Activated T-helper 1 cell treated with anti-CD3 and anti-CD28 coated beads, Interleukin-2, amount 50 U/mL, for 16 hours (primary cell): ENCODE results near the gene PKP3.
A peak's percentile ranks its signal among the peaks of the same experiment; 100 is the strongest.

Experiments used
- DNase-seq, 2 donors: peaks; one replicate each; pipeline ENCODE4 v3.0.0-alpha.2; 2020; ENCODE audit warnings: low read depth in 1 of 2, low spot score in 1 of 2

The PKP3 gene

DNA sequence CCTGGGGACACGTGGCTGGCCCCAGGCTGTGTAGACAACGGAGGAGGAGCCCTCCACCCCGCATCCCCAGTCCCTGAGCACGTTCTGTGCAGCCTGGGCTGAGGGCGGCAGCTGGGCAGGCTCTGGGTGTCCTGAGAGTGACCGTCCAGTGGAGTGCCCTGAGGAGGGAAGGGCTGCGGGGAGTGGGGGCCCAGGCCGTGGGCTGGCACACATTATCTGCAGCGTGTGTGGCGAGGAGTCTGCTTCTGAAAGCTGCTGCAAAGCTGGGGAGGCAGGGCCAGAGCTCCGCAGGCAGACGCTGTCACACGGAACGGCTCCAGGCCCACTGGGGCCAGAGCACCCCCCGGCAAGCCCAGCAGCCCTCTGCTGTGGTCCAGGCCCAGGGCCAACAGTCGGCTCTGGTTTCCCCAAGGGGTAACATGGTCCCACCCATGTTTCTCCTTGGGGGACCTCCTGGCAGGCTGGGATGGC is 48.6 kb downstream of the PKP3 start:
- DNase-seq: no peak

DNA sequence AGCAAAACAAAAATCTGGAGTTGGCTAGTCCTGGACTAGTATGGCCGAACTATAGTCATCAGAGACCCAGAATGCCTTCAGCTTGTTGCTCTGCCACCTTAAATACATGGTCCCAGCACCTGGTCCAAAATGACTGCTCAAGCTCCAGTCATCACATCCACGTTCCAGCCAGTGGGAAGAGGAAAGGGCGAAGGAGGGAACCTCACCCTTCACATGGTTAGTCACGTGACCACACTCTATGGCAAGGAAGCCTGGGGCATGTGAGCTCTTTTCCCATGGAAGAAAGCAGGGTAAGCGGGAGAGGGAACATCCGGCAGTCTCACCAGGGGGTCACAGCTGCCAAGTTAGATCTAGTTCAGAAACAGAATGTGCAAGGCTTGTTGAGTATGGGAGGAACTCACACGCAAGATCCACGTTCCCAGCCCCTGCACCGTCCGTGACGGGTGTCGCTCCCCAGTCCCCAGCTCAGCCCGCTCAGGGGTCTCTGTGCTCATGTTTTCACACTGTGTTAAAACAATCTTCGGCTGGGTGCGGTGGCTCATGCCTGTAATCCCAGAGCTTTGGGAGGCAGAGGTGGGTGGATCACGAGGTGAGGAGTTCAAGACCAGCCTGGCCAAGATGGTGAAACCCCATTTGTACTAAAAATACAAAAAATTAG is 49.7 kb downstream of the PKP3 start:
- no peak for DNase-seq

DNA sequence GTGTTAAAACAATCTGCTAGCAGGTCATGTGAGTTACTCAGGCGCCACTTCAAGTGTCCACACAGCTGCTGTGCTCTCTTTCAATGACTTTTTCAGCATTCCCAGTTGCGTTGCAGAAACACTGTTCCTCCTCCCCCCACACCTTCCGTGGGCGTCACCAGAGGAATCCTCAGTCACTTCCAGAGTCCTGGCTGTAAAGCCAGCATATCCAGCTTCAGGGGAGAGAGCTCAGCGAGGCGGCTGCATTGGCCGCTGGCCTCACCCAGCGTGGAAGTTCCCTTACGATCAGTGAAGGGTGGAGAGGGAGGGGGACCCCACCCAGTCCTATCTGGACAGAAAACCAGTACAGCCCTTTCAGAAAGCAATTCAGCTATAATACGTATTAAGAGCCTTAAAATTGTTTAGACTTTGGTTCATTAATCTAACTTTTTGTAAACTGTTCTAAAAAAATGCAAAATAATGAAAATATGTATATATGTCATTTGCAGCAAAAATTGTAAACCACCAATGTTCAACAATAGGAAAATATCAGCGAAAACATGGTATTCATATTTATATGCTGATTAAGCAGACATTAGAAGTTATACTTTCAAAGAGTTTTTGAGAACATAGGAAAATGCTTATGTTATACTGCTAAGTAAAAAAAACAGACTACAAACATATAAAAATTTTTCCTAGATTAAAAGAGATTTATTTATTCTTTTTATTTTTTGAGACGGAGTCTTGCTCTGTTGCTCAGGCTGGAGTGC is 50.6 kb downstream of the PKP3 start:
- DNase-seq: no peak

DNA sequence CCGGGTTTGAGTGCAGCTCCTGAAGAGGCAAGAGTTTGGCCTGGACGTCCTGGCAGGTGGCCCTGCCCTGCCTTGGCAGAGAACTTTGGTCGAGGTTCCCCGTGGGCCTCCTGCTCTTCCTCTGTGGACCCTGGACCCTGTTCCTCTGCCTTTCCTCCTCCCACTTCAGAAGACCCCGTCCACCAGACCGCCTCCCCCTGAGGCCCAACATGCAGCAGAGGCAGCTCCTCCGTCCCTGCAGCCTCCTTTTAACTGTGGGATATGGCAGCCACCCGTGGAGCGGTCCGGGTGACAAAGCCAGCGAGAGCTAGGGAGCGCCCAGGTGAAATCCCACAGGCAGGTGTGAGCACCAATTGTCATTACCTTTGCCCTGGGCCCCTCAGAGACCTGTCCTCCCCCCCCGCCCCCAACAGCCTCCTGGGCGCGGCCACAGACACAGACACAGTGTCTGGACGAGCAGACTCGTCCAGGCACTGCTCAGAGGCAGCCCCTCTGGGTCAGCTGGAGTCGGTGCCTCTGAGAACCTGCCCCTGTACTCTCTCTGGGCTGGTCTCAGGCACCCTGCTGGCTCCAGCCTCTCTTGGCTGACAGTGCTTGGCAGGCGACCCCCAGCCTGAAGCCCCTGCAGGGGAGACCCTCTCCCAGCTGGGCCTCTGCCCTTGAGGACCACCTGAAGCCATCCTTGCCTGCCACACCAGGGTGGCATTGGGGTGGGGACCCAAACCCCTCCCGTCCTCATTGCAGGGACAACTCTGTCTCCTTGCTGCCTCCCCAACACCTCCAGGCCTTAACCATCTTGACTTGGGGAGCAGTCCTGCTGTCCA is 52.0 kb downstream of the PKP3 start:
- DNase-seq: no peak

DNA sequence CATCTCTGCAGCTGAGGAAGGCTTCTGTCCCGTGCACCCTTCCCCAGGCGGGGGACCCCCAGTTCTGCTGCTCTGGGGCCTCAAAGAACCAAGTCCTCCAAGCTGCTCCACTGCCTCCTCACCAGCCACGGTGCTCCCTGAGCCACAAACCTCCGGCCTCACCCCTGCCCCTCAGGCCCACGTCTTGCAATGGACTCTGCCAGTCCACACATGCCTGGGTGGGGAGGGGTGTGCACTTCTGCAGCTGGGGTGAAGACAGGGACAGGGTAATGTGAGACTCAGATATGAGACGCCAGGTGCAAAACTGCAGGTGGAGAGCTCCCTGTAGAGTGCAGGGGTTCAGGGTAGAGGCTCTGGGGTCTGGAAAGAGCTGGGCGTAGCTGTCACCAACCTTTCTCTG is 52.9 kb downstream of the PKP3 start:
- DNase-seq: no peak

DNA sequence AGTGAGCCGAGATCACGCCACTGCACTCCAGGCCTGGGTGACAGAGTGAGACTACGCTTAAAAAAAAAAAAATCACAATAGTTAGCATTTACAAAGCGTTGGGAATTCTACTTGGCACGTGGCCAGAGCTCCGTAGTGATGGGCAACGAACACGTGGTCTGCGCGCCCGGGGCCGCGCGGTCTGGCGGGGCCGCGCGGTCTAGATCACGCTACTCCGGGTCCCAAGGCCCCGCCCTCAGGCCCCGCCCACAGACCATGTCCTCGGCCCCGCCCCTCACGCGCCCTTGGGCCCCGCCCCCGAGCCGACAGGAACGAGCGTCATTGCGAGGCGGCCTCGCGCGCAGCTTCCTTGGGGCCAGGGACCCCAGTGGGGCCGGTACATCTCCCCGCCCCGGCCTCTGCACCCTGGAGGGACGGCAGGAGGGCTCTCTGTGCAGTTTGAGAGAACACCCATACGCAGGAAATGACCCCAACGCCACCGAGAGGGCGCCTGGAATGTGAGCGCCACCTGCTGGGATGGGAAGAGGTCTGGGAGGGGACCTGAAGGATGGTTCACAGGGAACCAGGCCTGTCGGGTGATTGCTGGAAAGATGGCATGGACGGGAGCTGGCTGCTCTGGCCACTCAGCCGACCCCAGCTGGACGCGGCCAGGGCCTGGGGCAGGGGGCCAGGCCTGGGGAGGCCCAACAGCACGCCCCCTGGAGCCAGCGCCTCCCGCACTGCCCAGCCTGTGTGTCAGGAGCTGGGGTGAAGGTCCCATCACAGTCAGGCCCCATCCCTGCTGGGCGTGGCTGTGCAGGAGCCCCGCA is 54.1 kb downstream of the PKP3 start:
- DNase-seq: peak; percentile 88 to 91

DNA sequence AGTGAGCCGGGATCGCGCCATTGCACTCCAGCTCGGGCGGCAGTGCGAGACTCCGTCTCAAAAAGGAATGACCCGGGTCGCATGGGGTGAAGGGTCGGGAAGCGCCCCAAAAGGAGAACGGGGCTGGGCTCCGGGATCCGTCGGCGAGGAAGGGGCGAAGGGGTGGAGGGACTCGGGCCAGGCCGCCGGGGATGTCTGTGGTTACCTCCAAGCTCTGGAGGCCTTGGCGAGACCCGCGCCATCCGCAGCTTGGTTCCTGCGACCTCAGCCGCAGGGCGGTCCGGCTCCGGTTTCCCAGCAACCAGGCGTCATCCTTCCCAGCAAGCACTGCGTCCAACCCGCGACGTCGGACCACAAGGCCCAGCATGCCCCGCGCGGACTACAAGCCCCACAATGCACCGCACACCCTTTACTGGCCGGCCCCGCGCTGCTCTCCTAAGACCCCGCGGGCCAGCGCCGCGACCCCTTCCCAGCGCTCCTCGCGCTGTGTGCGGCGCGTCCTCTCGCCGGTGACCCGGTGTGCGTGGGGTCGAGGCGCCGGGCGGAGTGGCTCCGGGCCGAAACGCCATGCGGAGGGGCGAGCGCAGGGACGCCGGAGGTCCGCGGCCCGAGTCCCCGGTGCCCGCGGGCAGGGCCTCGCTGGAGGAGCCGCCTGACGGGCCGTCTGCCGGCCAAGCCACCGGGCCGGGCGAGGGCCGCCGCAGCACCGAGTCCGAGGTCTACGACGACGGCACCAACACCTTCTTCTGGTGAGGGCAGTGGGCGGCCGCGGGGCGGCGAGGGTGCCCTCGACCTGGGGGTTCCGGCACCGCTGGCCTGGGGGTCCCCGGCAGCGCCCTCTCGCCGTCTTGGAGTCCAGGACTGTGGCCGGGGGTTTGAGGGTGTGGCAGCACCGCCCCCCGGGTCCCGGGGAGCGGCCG is 56.1 kb downstream of the PKP3 start, which contains the start of gene PTDSS2:
Gene PTDSS2 (plus strand): TSS at position 391 of the 920 bp plus-strand sequence. CDS start 177 bp downstream, at position 568.
- peak; percentile 87 to 91 for DNase-seq

DNA sequence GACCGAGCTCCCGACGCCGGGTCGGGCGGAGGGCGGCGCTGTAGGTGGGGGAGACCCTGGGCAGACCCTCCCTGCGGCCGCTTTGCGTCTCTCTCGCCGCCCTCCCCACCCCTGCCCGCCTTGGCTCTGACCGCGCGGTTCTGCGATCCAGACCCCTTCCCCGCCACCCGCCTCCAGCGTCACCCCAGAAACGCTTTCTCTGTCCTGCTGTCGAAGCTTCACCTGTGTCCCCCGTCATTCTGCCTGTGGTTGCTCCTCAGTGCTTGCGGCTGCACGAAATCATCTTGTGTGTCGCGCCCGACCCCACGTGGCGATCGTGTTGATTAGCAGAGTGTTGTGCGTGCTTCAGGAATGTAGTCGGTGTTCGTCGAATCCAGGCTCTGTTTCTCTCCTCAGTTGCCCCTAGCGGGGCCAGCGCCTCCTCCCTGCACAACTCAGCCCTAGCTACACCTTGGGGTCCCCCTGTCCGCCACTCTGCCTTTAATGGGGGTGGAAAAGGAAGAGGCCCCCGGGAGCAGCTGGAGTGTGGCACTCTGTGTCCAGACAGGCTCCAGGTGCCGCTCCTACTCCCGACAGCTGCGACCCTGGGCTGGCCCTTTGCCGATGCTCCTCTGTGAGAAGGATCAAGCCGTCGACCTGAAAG is 56.9 kb downstream of the PKP3 start:
- peak; percentile 57 to 63 for DNase-seq

DNA sequence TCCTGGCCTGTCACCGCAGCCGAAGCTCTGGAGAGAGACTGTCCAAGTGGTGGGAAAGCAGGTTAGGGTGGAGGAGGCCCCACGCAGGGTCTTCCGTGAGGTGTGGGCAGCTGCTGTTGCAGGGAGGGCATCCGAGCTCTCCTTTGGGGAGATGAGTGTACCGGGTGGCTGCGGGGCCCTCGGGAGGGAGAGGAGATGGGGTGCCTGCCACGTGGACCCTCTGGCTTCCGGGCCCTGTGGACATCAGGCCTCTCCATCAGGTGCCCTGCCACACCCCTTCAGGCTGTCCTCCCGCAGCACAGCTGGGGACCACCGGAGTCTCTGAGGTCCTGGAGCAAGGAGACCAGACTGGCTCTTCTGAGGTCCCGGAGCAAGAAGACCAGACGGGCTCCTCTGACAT is 57.7 kb downstream of the PKP3 start:
- no peak for DNase-seq

DNA sequence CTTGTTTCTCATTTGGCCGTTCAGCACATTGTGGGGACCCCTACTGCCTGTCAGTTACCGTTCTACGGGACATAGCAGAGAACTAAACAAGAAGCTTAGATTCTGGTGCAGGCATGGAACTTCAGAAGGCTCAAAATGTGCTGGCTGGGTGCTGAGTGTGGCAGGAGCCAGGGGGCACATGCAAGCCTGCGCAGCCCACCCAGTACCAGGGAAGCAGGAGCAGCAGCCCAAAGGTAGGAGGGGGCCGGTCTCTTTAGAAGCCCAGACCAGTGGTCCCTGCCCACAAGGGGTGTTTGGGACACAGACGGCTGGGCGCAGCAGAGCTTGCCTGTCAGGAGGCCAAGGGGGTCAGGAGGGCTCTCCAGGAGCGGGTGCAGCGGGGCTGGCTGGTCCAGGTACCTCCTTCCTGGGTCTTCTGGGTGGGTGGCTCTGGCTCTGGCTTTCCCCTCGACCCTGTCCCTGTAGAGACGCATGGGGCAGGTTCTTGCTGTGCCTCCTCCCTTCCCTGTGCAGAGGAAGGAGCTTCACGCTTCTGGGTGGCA is 58.3 kb downstream of the PKP3 start:
- DNase-seq: no peak

DNA sequence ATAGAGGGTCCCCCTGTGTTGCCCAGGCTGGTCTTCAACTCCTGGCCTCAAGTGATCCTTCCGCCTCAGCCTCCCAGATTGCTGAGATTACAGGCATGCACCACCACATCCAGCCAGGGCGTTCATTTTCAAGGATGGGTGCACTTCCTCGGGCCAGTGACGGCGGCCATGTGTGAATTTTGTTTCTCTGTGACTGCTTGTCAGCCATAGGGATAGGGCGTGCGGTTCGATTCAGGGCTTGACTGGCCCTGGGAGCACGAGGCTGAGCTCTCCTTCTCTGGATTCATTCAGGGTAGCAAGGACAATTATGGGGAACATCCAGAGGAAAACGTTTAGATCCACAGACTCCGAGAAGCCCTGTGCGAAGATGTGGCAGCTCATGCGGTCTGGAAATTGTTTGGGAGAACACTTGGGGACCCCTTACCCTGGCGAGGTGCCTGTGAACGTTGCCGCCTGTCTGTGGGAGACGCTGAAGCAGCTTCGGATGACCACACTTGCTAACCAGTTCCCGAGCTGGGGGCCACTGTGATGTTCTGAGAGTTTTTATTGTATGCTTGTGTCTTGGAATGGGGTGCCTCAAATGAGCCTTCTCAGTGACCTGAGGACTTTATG is 59.0 kb downstream of the PKP3 start:
- DNase-seq: no peak

DNA sequence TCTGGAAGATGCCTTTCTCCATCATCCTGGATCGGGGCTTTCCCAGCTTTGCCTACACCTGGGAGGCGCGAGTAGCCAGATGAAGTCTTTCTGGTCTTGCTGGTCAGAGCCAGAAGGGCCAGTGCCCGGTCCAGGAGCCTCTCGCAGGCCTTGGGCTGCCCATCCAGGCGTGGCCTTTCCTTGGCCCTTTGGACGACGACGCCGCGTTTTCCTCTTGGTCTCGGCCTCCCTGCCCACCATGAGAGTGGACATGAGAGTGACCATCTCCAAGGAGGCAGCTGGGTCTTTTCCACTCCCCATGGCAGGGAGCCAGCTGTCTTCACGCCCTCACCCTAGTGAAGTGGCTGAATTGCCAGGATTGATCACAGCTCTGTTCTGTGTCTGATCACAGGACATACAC is 59.6 kb downstream of the PKP3 start:
- DNase-seq: no peak

DNA sequence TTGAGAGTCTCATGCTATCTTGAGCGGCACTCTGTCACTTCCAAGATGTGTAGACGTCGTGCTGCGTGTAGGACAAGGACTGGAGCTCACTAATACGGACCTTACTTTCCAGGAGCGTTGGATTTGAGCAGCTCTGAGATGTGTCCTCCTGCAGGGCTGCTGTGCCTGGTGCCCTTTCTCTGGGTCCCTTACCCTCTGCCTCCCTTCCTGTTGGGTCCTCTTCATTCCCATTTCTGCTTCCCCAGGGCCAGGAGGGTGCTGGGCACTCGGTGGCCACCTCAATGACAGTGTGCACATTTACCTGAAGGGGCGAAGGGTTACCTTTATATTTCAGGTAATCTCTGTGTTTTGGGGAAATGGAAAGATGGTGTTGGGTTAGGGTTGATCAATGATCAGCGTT is 60.0 kb downstream of the PKP3 start:
- no peak for DNase-seq
